ENCODE results near the gene AMFR. TPM values are rescaled to one million over a fixed set of nuclear protein-coding genes. Genes with fewer than 3 reads are reported as not detected.

Gene AMFR
- total and polyA plus RNA-seq, 2 of the 13 experiments (the other 11 are each of a cell fraction or from before 2014, with no cell fraction given) = 52.9 to 108 TPM

DNA sequence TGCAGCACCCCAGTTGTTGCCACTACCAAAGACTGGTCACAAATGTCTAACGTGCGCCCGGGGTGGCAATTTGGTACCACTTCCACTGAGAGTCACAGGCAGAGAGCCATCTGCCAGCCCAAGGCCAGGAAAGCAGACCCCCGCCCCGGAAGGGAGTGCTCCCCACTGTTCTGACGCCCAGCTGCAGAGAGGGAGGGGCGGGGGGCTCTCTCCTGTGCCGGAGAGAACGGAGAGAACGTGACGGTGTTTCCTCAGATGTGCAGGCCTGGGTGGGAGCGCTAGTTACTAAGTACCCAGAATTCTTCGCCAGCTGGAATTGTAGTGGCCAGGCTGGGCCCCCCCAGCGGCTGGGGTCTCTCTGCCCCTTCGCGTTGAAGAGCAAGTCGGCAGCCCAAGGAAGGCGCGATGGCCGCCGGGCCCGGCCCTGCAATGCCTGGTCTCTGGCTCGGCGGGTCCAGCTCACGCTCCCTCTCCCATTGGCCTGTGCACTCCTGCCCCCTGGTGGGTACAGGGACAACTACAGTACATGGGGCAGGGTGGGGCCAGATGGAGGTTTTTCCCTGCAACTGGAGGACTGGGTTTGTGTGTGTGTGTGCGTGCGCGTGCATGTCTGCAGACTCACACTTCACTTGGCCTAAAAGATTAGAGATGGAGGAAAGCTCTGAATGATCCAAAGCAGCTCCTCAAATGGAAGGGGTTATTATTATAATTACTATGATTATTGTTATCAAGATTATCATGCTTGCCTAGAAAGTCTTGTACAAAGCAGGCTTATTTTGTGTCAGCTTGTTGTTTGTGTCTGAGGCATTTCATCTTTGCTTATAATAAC lies 107.1 kb downstream of the AMFR start (continued):
- TF ChIP-seq ZNF557 (CRISPR knock-in tag; IDR thresholded peaks at IDR 0.05) = no peak
- peak; percentile 69; the same call in 1 of the 2 replicates for TF ChIP-seq SALL1 (CRISPR knock-in tag; IDR thresholded peaks at IDR 0.05)
- TF ChIP-seq HNRNPLL (IDR thresholded peaks at IDR 0.05; ENCODE audit: low read depth, low read length, poor library complexity, severe bottlenecking) = peak; percentile 41
- TF ChIP-seq, protein P1, sequence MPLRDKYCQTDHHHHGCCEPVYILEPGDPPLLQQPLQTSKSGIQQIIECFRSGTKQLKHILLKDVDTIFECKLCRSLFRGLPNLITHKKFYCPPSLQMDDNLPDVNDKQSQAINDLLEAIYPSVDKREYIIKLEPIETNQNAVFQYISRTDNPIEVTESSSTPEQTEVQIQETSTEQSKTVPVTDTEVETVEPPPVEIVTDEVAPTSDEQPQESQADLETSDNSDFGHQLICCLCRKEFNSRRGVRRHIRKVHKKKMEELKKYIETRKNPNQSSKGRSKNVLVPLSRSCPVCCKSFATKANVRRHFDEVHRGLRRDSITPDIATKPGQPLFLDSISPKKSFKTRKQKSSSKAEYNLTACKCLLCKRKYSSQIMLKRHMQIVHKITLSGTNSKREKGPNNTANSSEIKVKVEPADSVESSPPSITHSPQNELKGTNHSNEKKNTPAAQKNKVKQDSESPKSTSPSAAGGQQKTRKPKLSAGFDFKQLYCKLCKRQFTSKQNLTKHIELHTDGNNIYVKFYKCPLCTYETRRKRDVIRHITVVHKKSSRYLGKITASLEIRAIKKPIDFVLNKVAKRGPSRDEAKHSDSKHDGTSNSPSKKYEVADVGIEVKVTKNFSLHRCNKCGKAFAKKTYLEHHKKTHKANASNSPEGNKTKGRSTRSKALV (CRISPR knock-in tag; IDR thresholded peaks at IDR 0.05) = no peak; the same call in 1 of the 2 replicates
- TF ChIP-seq LCORL (IDR thresholded peaks at IDR 0.05) = no peak
- TF ChIP-seq LCORL (CRISPR knock-in tag; IDR thresholded peaks at IDR 0.05) = 0 out of 2 replicates have a peak, but pooled peaks have one; percentile 34
- TF ChIP-seq CBX1 (IDR thresholded peaks at IDR 0.05; ENCODE audit: low read depth) = no peak
- TF ChIP-seq AKNA (CRISPR knock-in tag; IDR thresholded peaks at IDR 0.05; ENCODE audit: borderline replicate concordance) = no peak
- no peak for TF ChIP-seq MXD1 (CRISPR knock-in tag; IDR thresholded peaks at IDR 0.05)
- TF ChIP-seq, protein P2, sequence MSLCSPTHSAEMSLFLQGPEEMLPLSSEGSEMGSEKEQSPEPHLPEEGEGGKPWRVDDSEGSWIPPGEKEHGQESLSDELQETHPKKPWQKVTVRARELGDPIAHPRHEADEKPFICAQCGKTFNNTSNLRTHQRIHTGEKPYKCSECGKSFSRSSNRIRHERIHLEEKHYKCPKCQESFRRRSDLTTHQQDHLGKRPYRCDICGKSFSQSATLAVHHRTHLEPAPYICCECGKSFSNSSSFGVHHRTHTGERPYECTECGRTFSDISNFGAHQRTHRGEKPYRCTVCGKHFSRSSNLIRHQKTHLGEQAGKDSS (CRISPR knock-in tag; IDR thresholded peaks at IDR 0.05; ENCODE audit: borderline replicate concordance, low read depth) = peak; percentile 78; the same call in 1 of the 2 replicates
- no peak for TF ChIP-seq ZNF878 (CRISPR knock-in tag; IDR thresholded peaks at IDR 0.05)
- TF ChIP-seq ETV6 (CRISPR knock-in tag; conservative IDR thresholded peaks at IDR 0.05) = no peak
- TF ChIP-seq TOE1 (CRISPR knock-in tag; IDR thresholded peaks at IDR 0.05) = no peak
- TF ChIP-seq ZNF33A (CRISPR knock-in tag; IDR thresholded peaks at IDR 0.05; ENCODE audit: borderline replicate concordance) = no peak
- peak; percentile 69 for TF ChIP-seq ZNF891 (CRISPR knock-in tag; IDR thresholded peaks at IDR 0.05)
- TF ChIP-seq ZNF224 (CRISPR knock-in tag; IDR thresholded peaks at IDR 0.05) = no peak
- peak; percentile 33; the same call in 1 of the 2 replicates for TF ChIP-seq TFDP1 (CRISPR knock-in tag; IDR thresholded peaks at IDR 0.05; ENCODE audit: borderline replicate concordance)
- 0 out of 2 replicates have a peak, but pooled peaks have one; percentile 56 for TF ChIP-seq ZNF501 (CRISPR knock-in tag; IDR thresholded peaks at IDR 0.05)
- peak; percentile 69; the same call in 1 of the 2 replicates for TF ChIP-seq HES4 (CRISPR knock-in tag; IDR thresholded peaks at IDR 0.05; ENCODE audit: borderline replicate concordance)
- no peak for TF ChIP-seq ONECUT2 (CRISPR knock-in tag; IDR thresholded peaks at IDR 0.05)
